Fibroblast of the conjunctiva (primary cell): Measurements from ENCODE around the gene VEGFA.

Source experiments
- DNase-seq: peaks from one replicate; pipeline ENCODE4 v3.0.0-alpha.2; 2010; ENCODE audit warnings: low read depth

VEGFA gene

GRCh38 chr6:43823879-43824702 is 54.1 kb downstream of the VEGFA start:
- no peak for DNase-seq

- no peak for DNase-seq
Observed at GRCh38 chr6:43824703-43825064, 54.7 kb downstream of the VEGFA start.

GRCh38 chr6:43825187-43826115 is 55.4 kb downstream of the VEGFA start:
- DNase-seq = no peak

- DNase-seq = no peak
Observed at GRCh38 chr6:43826730-43827129, 56.7 kb downstream of the VEGFA start.

- no peak for DNase-seq
Observed at GRCh38 chr6:43827898-43828297, 57.9 kb downstream of the VEGFA start.

- no peak for DNase-seq
Observed at GRCh38 chr6:43828711-43829110, 58.7 kb downstream of the VEGFA start.

- no peak for DNase-seq
Observed at GRCh38 chr6:43829470-43829869, 59.5 kb downstream of the VEGFA start.

- no peak for DNase-seq
Observed at GRCh38 chr6:43830775-43831174, 60.8 kb downstream of the VEGFA start.

GRCh38 chr6:43831191-43831590 is 61.2 kb downstream of the VEGFA start:
- DNase-seq = no peak

GRCh38 chr6:43833223-43833995 is 63.4 kb downstream of the VEGFA start:
- no peak for DNase-seq

- no peak for DNase-seq
Observed at GRCh38 chr6:43833996-43834390, 64.0 kb downstream of the VEGFA start.

- DNase-seq = no peak
Observed at GRCh38 chr6:43834528-43835155, 64.6 kb downstream of the VEGFA start.

GRCh38 chr6:43835872-43836419 is 65.9 kb downstream of the VEGFA start:
- DNase-seq = no peak
